Stimulated activated CD8-positive, alpha-beta memory T cell treated with anti-CD3 and anti-CD28 coated beads, Interleukin-4, amount 100 ng/mL, for 48 hours (primary cell): Measurements from ENCODE around the gene FDXACB1.
A peak's percentile ranks its signal among the peaks of the same experiment; 100 is the strongest.

ENCODE experiments used
- DNase-seq: peaks from one replicate; pipeline ENCODE4 v3.0.0-alpha.2; 2020

Gene FDXACB1

DNA sequence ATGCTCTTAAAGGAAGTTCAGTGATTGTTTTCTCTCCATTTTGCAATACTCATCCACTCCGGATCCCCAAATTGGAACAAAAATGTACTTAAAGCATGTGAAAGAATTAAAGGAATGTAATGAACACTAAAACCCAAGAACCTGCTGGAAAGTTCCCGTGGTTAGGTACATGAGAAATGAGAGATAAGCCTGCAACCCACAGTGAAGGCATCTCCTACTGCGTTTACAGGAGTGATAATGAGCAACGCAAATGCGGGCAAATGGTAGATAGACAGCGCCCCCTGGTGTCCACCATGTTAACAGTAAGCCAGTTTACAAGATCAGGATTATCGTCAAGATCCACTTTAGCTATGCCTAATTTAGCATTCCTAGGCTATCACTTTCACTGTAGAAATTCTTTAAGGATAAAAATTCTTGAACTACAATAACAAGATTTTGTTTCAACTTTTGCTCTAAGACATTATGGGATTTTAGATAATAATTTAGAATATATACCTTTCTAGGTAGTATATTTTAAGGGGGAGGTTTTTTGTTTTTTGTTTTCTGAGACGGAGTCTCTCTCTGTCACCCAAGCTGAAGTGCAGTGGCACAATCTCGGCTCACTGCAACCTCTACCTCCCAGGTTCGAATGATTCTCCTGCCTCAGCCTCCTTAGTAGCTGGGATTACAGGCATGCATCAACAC, 37.5 kb downstream of the FDXACB1 start:
- DNase-seq: peak; percentile 96

DNA sequence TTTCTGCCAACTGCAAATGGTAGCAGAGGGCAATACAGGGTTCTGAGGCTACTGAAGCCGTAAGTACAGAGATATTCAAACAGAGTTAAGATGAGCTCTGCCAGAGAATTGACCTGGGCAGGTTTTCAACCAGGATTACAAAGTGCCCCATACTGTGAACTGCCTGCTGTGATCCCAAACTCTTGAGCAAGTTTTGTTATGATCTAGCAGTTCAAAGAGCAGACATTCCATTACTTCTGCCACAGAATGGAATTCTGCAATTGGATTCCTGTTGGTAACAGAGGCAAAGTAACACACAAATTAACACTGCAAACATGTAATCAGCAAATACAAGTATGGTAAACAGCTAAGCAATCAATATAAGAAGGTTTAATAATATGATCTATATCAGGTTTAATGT, 38.8 kb downstream of the FDXACB1 start:
- no peak for DNase-seq

DNA sequence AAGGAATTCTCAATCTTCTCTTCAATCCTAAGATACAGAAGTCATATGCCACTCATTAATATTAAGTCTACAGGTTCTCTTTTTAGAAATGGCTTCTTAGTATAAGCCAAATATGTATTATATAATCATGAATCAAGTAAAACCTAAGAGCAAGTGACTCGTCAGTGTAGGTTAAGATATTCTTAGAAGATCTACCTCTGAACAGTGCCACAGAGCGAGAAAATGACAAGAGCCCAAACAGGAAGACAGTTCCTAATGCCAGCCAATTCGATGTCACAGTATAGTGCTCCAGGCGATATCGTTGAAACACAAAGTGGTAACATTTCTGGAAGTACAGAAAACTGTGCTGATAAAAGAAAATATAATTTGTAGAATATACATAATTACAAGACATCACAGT, 40.9 kb downstream of the FDXACB1 start:
- no peak for DNase-seq

DNA sequence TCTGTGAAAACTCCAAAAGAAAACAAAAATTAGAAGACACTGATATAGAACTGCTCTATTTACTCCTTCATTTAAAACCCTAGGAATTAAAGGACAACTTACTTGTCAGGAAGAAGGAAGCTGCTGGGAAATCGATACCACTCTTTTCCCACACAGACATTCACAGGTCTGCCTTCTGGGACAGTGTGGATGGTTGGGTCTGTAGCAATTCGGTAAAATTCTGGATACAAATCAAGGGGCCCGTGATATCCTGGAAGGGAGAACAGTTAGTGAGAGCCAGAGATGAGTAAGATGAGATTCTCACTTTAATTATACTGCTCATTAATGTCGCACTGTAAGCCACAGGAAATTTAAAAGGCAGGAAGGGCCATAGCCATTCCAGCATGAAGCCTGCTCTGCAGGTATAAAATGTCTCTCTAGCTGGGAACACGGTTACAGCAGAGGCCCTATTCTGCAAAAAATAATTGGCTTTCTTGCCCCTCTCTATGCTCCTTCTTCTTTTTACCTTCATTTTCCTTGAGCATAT, 41.5 kb downstream of the FDXACB1 start:
- DNase-seq: no peak

DNA sequence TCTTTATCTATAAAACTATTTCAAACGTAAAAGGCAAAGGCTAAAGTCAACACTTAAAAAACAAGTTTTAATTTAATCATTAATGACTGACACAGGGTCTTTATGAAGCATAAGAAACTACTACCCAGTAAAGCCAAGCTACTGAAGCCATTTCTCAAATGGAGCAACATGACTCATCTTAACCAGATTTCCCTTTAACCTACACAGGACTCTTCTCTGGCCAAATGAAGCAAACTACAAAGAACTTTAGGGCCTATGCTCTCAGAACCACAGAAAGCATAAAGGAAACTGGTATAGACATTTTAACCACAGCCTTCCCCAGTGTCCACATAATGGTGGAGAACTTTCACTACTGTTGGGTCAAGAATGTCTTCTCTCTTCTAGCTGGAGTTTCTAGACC, 42.2 kb downstream of the FDXACB1 start:
- no peak for DNase-seq

DNA sequence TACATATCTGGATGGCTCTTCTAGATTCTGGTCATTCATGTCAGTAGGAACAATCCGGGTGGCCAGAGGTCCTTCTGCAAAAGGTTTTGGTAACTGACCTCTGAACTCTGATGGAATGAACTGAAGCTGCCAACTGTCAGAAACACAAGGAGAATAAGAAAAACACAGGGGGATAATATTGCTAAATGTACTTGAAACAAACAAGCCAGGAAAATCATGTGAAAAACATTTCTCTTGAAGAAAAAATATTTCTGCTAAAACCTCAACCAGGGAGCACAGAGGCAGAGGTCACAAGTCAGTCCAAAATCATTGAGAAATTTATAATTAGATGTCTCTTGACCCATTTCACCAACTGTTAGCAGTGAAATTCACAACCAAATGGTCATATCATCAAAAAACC, 42.8 kb downstream of the FDXACB1 start:
- DNase-seq: no peak

DNA sequence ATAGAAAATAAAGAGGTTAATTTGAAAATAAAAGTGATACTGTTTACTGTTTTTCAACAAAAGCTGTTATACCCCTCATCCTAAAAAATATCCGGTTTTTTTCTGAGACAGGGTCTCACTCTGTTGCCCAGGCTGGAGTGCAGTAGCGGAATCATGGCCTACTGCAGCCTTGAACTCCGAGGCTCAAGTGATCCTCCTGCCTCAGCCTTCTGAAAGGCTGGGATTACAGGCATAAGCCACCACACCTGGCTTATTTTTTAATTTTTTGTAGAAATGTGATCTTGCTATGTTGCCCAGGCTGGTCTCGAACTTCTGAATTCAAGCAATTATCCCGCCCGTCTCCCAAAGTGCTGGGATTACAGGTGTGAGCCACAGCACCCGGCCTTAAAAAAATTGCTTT, 43.3 kb downstream of the FDXACB1 start:
- no peak for DNase-seq

DNA sequence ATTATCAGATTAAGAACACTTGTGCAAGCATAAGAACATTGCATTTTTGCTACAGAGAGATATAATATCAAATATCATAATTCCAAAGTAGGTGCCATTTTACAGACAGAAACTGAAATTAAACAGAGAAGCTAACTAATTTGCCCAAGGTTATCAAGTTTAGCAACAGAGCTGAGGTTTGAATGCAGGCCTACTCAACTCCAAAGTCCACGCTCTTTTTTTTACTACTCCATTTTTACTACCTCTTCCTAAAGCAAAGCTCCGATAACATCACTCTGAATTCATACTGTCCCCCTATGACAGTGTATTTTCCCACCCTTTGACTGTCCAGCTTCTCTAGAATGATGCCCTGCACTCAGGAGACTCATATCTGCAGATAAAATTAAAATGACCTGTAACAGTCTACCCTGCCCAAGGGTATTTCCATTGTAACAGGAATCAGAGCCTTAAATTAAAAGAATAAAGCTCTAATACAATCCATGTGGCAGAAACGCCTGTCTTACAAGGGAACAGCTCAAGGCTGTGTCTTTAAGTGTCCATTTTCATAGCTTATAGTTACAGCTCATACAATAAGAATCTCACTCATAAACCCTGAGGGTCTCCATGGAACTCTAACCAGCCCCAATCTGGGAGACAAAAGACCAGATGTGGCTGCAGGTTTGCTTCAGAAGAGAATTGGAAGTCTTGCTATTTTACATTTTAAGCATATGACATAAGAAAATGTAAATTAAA, 44.4 kb downstream of the FDXACB1 start:
- DNase-seq: no peak

DNA sequence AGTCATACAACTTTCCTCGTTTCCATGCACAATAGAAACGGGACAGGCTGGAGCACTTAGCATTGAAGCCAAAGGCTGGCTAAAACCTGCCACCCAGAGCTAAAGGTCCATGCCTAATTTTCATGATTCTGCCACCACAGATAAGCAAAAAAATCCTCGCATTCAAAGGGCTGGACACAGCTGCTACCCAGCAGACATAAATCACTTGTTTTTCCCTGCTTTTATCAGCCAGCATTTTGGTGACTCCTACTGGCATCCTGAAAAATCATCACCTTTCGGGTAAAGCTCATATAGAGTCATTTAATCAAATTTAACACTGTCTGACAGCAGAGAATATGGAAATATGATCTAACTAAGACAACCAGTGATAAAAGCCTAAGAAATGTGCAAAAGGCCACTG, 45.4 kb downstream of the FDXACB1 start:
- no peak for DNase-seq

DNA sequence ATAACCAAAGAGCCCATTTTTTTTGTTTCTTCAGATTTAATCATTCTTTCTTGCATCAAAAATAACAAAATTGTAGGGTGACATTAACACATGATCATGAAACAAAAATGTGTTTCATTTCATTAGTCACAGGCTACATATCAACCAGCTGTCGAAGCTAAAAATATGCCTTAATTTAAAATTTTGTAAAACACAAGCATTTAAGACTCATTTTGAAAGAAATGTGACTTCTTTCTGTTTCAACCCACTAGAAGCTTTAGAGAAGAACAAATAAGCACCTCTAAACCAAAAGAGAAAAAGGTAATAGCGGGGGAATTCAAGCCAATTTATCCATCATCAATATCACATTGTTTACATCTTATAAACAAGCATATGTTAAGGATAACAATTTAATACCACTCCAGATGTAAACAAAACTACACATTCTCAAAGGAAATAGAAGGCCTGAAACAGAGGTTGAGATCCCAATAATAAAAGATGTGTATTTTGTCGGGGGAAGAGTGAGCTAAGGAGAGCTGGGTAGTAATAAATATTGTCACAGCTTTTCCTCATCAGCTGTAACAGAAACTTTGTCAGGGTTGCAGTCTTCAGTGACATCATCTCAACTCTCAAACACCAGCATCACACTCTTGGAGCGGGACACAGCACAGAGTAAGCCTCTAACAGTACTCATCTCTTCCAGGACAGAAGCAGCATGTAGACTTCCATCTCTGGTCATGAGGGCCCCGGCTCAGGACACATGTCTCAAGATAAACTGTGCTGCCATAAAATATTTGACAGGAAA, 49.6 kb downstream of the FDXACB1 start:
- DNase-seq: no peak

DNA sequence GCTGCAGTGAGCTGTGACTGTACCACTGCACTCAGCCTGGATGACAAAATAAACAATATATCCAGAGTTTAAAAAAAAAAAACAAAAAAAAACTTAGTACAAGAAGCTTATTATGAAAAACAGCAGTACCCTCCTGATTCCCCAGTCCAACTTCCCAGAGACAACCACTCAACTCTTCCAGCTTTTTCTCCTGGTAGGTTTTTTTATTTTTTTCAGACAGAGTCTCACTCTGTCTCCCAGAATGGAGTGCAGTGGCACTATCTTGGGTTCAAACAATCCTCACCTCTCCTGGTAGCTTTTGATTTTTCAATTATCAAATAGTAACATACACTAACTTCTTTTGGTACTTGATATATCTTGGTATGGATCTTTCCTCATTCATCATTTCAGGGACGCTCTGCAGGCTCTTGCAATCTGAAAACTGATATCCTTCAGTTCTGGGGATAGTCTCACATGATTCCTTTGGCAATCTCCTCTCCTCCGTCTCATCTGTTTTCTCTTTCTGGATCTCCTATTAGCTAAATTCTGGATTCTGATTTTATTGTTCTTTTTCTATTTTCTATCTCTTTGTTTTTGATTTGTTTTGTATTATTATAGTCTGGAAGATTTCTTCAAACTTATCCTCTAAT, 52.5 kb downstream of the FDXACB1 start:
- no peak for DNase-seq
